GM12892 (cell line): ENCODE results near the gene PIK3C2B.

Experiments used
- POLR2A ChIP-seq: IDR thresholded peaks from 2 replicates; pipeline ENCODE4 v1.6.1; 2011; ENCODE audit warnings: low read depth, low read length, control low read depth
- POLR2AphosphoS5 ChIP-seq: IDR thresholded peaks from 2 replicates; pipeline ENCODE4 v1.6.1; 2011; ENCODE audit warnings: low read depth, low read length, control low read depth
- TAF1 ChIP-seq: IDR thresholded peaks from 2 replicates; pipeline ENCODE4 v1.6.1; 2011; ENCODE audit warnings: low read depth, mild to moderate bottlenecking, control low read depth, low read length, borderline replicate concordance

- no peak for TF ChIP-seq POLR2AphosphoS5
- no peak for TF ChIP-seq TAF1
- no peak for TF ChIP-seq POLR2A
These were observed 9.4 kb upstream of the PIK3C2B start for GRCh38 chr1:204503913-204504519.
